HepG2 (cell line): Measurements from ENCODE around the gene STK25. TPM values are rescaled to one million over a fixed set of nuclear protein-coding genes. Genes with fewer than 3 reads are reported as not detected.

Experiments used
- ATAC-seq: fragments of 200-7000 bp; cut with Tn5 transposase; 3 replicates; pipeline ENCODE4 v1.9.1; 2020; ENCODE audit warnings: mild to moderate bottlenecking, moderate library complexity
- BruUV-seq: library from RNA; stranded (reverse); fragments of 400-500 nt; replicated peaks from 2 replicates; lab custom pipeline; 2021; lab: Mats Ljungman, UMichigan
- CTCF ChIA-PET: fragments of 300-600 bp; formaldehyde crosslinking; extraction: SDS; loops from one replicate; lab custom pipeline; 2021; ENCODE audit warnings: low total read pairs, inconsistent platforms, low intra/inter-chr PET ratio; lab: Yijun Ruan, JAX
- POLR2A ChIA-PET: fragments of 350-600 bp; sonication (Branson Sonifier 250); formaldehyde crosslinking; loops from one replicate; lab custom pipeline; 2020; ENCODE audit warnings: antibody characterized with exemption, inconsistent platforms; lab: Yijun Ruan, JAX
- DNase-seq: peaks from one replicate; pipeline ENCODE4 v3.0.0-alpha.2; 2015; ENCODE audit warnings: low spot score
- FAIRE-seq: peaks from 3 replicates; lab custom pipeline; 2011; peaks lifted over from hg19 to GRCh38; lab: Jason Lieb, UNC
- H2AFZ ChIP-seq: one replicate; pipeline ENCODE4 v1.6.1; 2011; ENCODE audit warnings: low read length, inconsistent platforms
- H3K27ac ChIP-seq: fragments of 300-600 bp; 3 replicates; pipeline ENCODE4 v1.8.0; 2011; ENCODE audit warnings: mixed run types, mild to moderate bottlenecking, mixed read lengths, low read length, inconsistent platforms; ENCODE audit not compliant: insufficient read depth; ENCODE audit errors: extremely low read length
- H3K27me3 ChIP-seq, 2 experiments: fragments of 200-600 bp in 1 of 2; 2 replicates in 1 of 2; 3 replicates in 1 of 2; pipeline versions ENCODE4 v1.6.0 to v1.8.0; 2011; ENCODE audit warnings: low read length in 2 of 2, mild to moderate bottlenecking in 2 of 2, moderate library complexity in 2 of 2, inconsistent platforms in 1 of 2; ENCODE audit not compliant: insufficient read depth in 2 of 2, control insufficient read depth in 1 of 2
- H3K36me3 ChIP-seq, 2 experiments: fragments of 200-600 bp in 1 of 2; replicated peaks in 1 of 2; 2 replicates in 1 of 2; 3 replicates in 1 of 2; pipeline versions ENCODE4 v1.5.1 to v1.8.0; 2011; ENCODE audit warnings: low read length in 2 of 2, inconsistent platforms in 1 of 2; ENCODE audit not compliant: insufficient read depth in 2 of 2, control insufficient read depth in 1 of 2
- H3K4me1 ChIP-seq: 2 replicates; pipeline ENCODE4 v1.5.1; 2012; ENCODE audit warnings: low read length, inconsistent platforms; ENCODE audit not compliant: insufficient read depth
- H3K4me2 ChIP-seq: 2 replicates; pipeline ENCODE4 v1.6.0; 2011; ENCODE audit warnings: low read depth, low read length, inconsistent platforms
- H3K4me3 ChIP-seq, 3 experiments: fragments of 200-600 bp in 1 of 3; sonication (generic), shearing (Covaris generic) in 1 of 3; replicated peaks in 1 of 3; 2 replicates each; pipeline ENCODE4 v1.5.1; 2011 to 2016; ENCODE audit warnings: low read length in 3 of 3, inconsistent platforms in 2 of 3, low read depth in 2 of 3, mild to moderate bottlenecking in 2 of 3, control low read depth in 1 of 3, mixed read lengths in 1 of 3; ENCODE audit not compliant: insufficient read depth in 1 of 3
- H3K79me2 ChIP-seq: one replicate; pipeline ENCODE4 v1.6.1; 2011; ENCODE audit warnings: low read length, inconsistent platforms; ENCODE audit not compliant: insufficient read depth
- H3K9ac ChIP-seq: 2 replicates; pipeline ENCODE4 v1.6.0; 2011; ENCODE audit warnings: mild to moderate bottlenecking, low read depth, low read length, inconsistent platforms; ENCODE audit not compliant: insufficient read depth
- H3K9me3 ChIP-seq: 2 replicates; pipeline ENCODE4 v1.5.1; 2012; ENCODE audit warnings: mild to moderate bottlenecking, low read length
- H4K20me1 ChIP-seq: 2 replicates; pipeline ENCODE4 v1.6.0; 2011; ENCODE audit warnings: inconsistent platforms, mild to moderate bottlenecking, low read length, moderate library complexity; ENCODE audit not compliant: insufficient read depth
- AGO2 ChIP-seq: fragments of 200-400 bp; formaldehyde crosslinking; optimal IDR thresholded peaks from 2 replicates; pipeline ENCODE3; 2017; ENCODE audit warnings: mild to moderate bottlenecking, low read depth, low read length, moderate library complexity
- AKAP8 ChIP-seq: sonication (generic); formaldehyde crosslinking; IDR thresholded peaks from 2 replicates; pipeline ENCODE4 v1.5.1; 2020; ENCODE audit warnings: mild to moderate bottlenecking, missing genetic modification reagents
- ARID2 ChIP-seq: sonication (generic); formaldehyde crosslinking; IDR thresholded peaks from 2 replicates; pipeline ENCODE4 v1.8.1; 2022; ENCODE audit warnings: mild to moderate bottlenecking, missing genetic modification reagents, borderline replicate concordance
- GABPA ChIP-seq, 2 experiments: IDR thresholded peaks; 2 replicates each; pipeline ENCODE4 v1.6.1; 2011 to 2016; ENCODE audit warnings: low read depth in 2 of 2, low read length in 1 of 2, missing biosample characterization in 1 of 2, missing genetic modification characterization in 1 of 2
- POLR2A ChIP-seq, 2 experiments: IDR thresholded peaks; 2 replicates each; pipeline ENCODE4 v1.6.1; 2011; ENCODE audit warnings: low read depth in 2 of 2, low read length in 2 of 2, mild to moderate bottlenecking in 1 of 2, moderate library complexity in 1 of 2; ENCODE audit not compliant: insufficient read depth in 1 of 2
- RBM22 ChIP-seq: fragments of 200-400 bp; formaldehyde crosslinking; optimal IDR thresholded peaks from 2 replicates; pipeline ENCODE3; 2017; ENCODE audit warnings: mild to moderate bottlenecking, low read length, moderate library complexity
- ZKSCAN5 ChIP-seq: sonication (generic); formaldehyde crosslinking; IDR thresholded peaks from 2 replicates; pipeline ENCODE4 v1.5.1; 2020; ENCODE audit warnings: mild to moderate bottlenecking, missing genetic modification reagents
- WGBS: methylation state at CpG from one replicate; pipeline ENCODE4 v1.1.6; 2017; ENCODE audit warnings: low lambda C conversion rate; 5-methylcytosine and 5-hydroxymethylcytosine counted together
- in situ Hi-C: cut with HindIII; loops from 2 replicates; pipeline ENCODE4 v1.10.0; 2017; ENCODE audit warnings: low pct_unique_long_range_greater_than_20kb; ENCODE audit not compliant: extremely low pct_ligation_motif_present
- intact Hi-C: fragments of 100-400 bp; cut with micrococcal nuclease; formaldehyde crosslinking; loops from one replicate; pipeline ENCODE4 v1.10.0; 2022; ENCODE audit not compliant: unreplicated experiment
- polyA plus RNA-seq, 8 experiments: library from polyadenylated mRNA; depleted of rRNA in 3 of 8; stranded (reverse) in 7 of 8; unstranded in 1 of 8; fragments of >200 nt; fragmentation: Illumina TruSeq in 4 of 8; extraction: Trizol in 4 of 8; gene quantifications; 2 replicates each; pipeline versions ENCODE4 v1.2.1 to v1.2.3, GENCODE V29; 2011 to 2016; ENCODE audit warnings: low read depth in 4 of 8, missing spikeins in 1 of 8, mixed read lengths in 1 of 8; ENCODE audit not compliant: insufficient read depth in 1 of 8
- total RNA-seq, 5 experiments: library from RNA; depleted of rRNA; stranded (reverse); fragments of >200 nt; fragmentation: Illumina TruSeq; extraction: Trizol; gene quantifications; 2 replicates each; pipeline ENCODE4 v1.2.3, GENCODE V29; 2016; ENCODE audit warnings: low read depth in 1 of 5
- TF ChIP-seq, protein P1 (sequence below): sonication (generic); formaldehyde crosslinking; IDR thresholded peaks from 2 replicates; pipeline ENCODE4 v1.4.0; 2020; ENCODE audit warnings: mild to moderate bottlenecking, missing genetic modification reagents

Gene STK25
- total and polyA plus RNA-seq, 2 of the 13 experiments (the other 11 are each of a cell fraction or from before 2014, with no cell fraction given) = 177 to 481 TPM

- no peaks in the 10 kb centered on the region for H3K9me3 ChIP-seq
- ATAC-seq (no peak), FAIRE-seq (no peak), DNase-seq (no peak)
- H3K27me3 ChIP-seq = no peaks in the 10 kb centered on the region
- no TSS peak for BruUV-seq
- no peaks in the 10 kb centered on the region for H4K20me1 ChIP-seq
- ChIA-PET POLR2A (interaction anchor here (0.9 kb wide), 1 partner anchor 10 kb away, joined by 3 read pairs; no protein-coding TSS in a partner anchor), CTCF (no interaction called here)
- no peak overlapping the region for H3K27ac ChIP-seq
- 90% methylated on average over 9 of the region's 16 CpGs for WGBS
- intact Hi-C loops (no loop called here), in situ Hi-C loops (no loop called here)
- H3K79me2 ChIP-seq = no peaks in the 10 kb centered on the region
- H3K4me1 ChIP-seq = no peaks in the 10 kb centered on the region
- no peak overlapping the region for H3K4me3 ChIP-seq
- peaks cover 39 to 61% of the 10 kb centered on the region in 2 experiments for H3K36me3 ChIP-seq
- H3K9ac ChIP-seq = no peak overlapping the region
- no peak overlapping the region for H2AFZ ChIP-seq
- no peak overlapping the region for H3K4me2 ChIP-seq
- peak; percentile 79 for TF ChIP-seq AGO2
- TF ChIP-seq, protein P1, sequence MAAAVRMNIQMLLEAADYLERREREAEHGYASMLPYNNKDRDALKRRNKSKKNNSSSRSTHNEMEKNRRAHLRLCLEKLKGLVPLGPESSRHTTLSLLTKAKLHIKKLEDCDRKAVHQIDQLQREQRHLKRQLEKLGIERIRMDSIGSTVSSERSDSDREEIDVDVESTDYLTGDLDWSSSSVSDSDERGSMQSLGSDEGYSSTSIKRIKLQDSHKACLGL (CRISPR knock-in tag) = 0 out of 2 replicates have a peak, but pooled peaks have one; percentile 30
- no peak for TF ChIP-seq GABPA (IDR thresholded peaks at IDR 0.05; ENCODE audit: low read depth, low read length)
- no peak for TF ChIP-seq GABPA (CRISPR knock-in tag; IDR thresholded peaks at IDR 0.05; ENCODE audit: low read depth)
Measured at GRCh38 chr2:241494311-241494908, 14.0 kb downstream of the STK25 start.

GRCh38 chr2:241493092-241493491 lies 15.3 kb downstream of the STK25 start:
- ATAC-seq = no peak
- BruUV-seq = no TSS peak
- no peak overlapping the region for H2AFZ ChIP-seq
- no peaks in the 10 kb centered on the region for H3K79me2 ChIP-seq
- DNase-seq = no peak
- intact Hi-C loops = no loop called here
- FAIRE-seq = no peak
- CTCF ChIA-PET = no interaction called here
- POLR2A ChIA-PET = interaction anchor here (1.1 kb wide), 1 partner anchor 13 kb away, joined by 3 read pairs; no protein-coding TSS in a partner anchor
- WGBS = 97% methylated on average over 10 of the region's 10 CpGs
- no peak overlapping the region for H3K27ac ChIP-seq
- no peak overlapping the region for H3K4me3 ChIP-seq
- H3K9ac ChIP-seq = no peak overlapping the region
- H4K20me1 ChIP-seq = no peaks in the 10 kb centered on the region
- H3K36me3 ChIP-seq = peaks cover 31 to 50% of the 10 kb centered on the region in 2 experiments
- H3K9me3 ChIP-seq = no peaks in the 10 kb centered on the region
- peak; percentile 27 for TF ChIP-seq RBM22
- no peak for TF ChIP-seq ZKSCAN5 (CRISPR knock-in tag)
- TF ChIP-seq AGO2 = peak; percentile 61
- peak in 1 of 2 experiments; percentile 38; a peak in 1 of 4 replicates for TF ChIP-seq POLR2A (IDR thresholded peaks at IDR 0.05; ENCODE audit: insufficient read depth in 1 of 2, low read depth in 2 of 2, low read length in 2 of 2)
- TF ChIP-seq AKAP8 = peak; percentile 65; the same call in 1 of the 2 replicates
- no peak for TF ChIP-seq ARID2 (CRISPR knock-in tag)
- TF ChIP-seq, all 625 proteins: peak for 4
- H3K27me3 ChIP-seq = no peaks in the 10 kb centered on the region
- in situ Hi-C loops = no loop called here
- no peaks in the 10 kb centered on the region for H3K4me1 ChIP-seq
- H3K4me2 ChIP-seq = no peak overlapping the region
